Hepatocyte (in vitro differentiated cells): Measurements from ENCODE around the gene MRPL46.

ENCODE experiments used
- EZH2 ChIP-seq: fragments of 200-600 bp; sonication (generic); IDR thresholded peaks from 2 replicates; pipeline ENCODE4 v1.6.1; 2016; ENCODE audit warnings: antibody characterized with exemption, mild to moderate bottlenecking, borderline replicate concordance
- TF ChIP-seq, protein P1 (sequence below): fragments of 200-600 bp; sonication (generic); IDR thresholded peaks from 2 replicates; pipeline ENCODE4 v1.5.1; 2016; ENCODE audit warnings: antibody characterized with exemption, mild to moderate bottlenecking; ENCODE audit not compliant: poor library complexity

DNA sequence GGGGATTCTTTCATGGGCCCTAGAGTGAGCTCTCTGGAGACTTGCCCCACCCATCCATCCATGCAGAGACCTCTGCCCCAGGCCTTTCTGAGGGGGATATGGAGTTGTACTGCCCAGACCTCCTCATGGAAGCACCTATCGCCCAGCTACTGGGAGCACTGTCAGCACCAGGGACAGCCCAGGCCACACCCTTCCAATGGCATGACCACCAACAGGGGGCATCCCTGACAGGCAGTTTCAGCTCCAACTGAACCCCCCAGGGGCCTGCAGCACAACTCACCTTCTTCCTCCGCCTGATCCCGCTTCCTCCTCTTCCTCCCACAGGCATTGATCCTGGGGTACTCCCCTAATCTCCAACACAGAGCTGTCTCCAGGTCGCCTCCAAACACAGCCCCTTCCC, 22.1 kb upstream of the MRPL46 start:
- no peak for TF ChIP-seq EZH2
- TF ChIP-seq, protein P1, sequence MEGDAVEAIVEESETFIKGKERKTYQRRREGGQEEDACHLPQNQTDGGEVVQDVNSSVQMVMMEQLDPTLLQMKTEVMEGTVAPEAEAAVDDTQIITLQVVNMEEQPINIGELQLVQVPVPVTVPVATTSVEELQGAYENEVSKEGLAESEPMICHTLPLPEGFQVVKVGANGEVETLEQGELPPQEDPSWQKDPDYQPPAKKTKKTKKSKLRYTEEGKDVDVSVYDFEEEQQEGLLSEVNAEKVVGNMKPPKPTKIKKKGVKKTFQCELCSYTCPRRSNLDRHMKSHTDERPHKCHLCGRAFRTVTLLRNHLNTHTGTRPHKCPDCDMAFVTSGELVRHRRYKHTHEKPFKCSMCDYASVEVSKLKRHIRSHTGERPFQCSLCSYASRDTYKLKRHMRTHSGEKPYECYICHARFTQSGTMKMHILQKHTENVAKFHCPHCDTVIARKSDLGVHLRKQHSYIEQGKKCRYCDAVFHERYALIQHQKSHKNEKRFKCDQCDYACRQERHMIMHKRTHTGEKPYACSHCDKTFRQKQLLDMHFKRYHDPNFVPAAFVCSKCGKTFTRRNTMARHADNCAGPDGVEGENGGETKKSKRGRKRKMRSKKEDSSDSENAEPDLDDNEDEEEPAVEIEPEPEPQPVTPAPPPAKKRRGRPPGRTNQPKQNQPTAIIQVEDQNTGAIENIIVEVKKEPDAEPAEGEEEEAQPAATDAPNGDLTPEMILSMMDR: no peak
